NCI-H2196 treated with DMSO at 0.1 percent for 48 hours (cell line): Measurements from ENCODE around the gene TSPO2.
A peak's percentile ranks its signal among the peaks of the same experiment; 100 is the strongest.

Source experiments
- DNase-seq: peaks from one replicate; lab custom pipeline; 2025; ENCODE audit not compliant: unreplicated experiment; lab: John Stamatoyannopoulos, UW

The TSPO2 gene

GRCh38 chr6:41049955-41050354, 7.7 kb downstream of the TSPO2 start:
- no peak for DNase-seq

GRCh38 chr6:41050536-41050935, 8.3 kb downstream of the TSPO2 start:
- DNase-seq = no peak

GRCh38 chr6:41051873-41052272, 9.6 kb downstream of the TSPO2 start:
- DNase-seq = no peak

GRCh38 chr6:41053041-41053440, 10.8 kb downstream of the TSPO2 start, which contains the start of gene APOBEC2:
Gene APOBEC2, plus strand, starts transcription at chr6:41053202. Its CDS starts 146 bp downstream, at chr6:41053348.
- no peak for DNase-seq

- DNase-seq = no peak
Measured at GRCh38 chr6:41054511-41054910, 12.2 kb downstream of the TSPO2 start.

GRCh38 chr6:41055149-41055548, 12.9 kb downstream of the TSPO2 start:
- no peak for DNase-seq

GRCh38 chr6:41056768-41057490, 14.7 kb downstream of the TSPO2 start:
- DNase-seq = no peak

- no peak for DNase-seq
Measured at GRCh38 chr6:41058783-41059181, 16.5 kb downstream of the TSPO2 start.

- no peak for DNase-seq
Measured at GRCh38 chr6:41059556-41059955, 17.3 kb downstream of the TSPO2 start.

- no peak for DNase-seq
Measured at GRCh38 chr6:41061196-41061726, 19.0 kb downstream of the TSPO2 start.

GRCh38 chr6:41062056-41062455, 19.8 kb downstream of the TSPO2 start:
- no peak for DNase-seq

- DNase-seq = no peak
Measured at GRCh38 chr6:41063884-41064285, 21.6 kb downstream of the TSPO2 start.

GRCh38 chr6:41064841-41065240, 22.6 kb downstream of the TSPO2 start:
- DNase-seq = no peak

GRCh38 chr6:41065550-41066026, 23.3 kb downstream of the TSPO2 start:
- DNase-seq = no peak

GRCh38 chr6:41066867-41067304, 24.6 kb downstream of the TSPO2 start:
- DNase-seq = peak; percentile 60

GRCh38 chr6:41071501-41071922, 29.2 kb downstream of the TSPO2 start:
- no peak for DNase-seq

GRCh38 chr6:41071923-41072835, 29.9 kb downstream of the TSPO2 start, which contains the start of gene OARD1:
Gene OARD1, minus strand, starts transcription at chr6:41072356. Its CDS starts 722 bp downstream, at chr6:41071634.
- peak; percentile 99 for DNase-seq

- DNase-seq = no peak
Measured at GRCh38 chr6:41072836-41073202, 30.6 kb downstream of the TSPO2 start, which contains the start of gene NFYA. Gene NFYA, plus strand, starts transcription at chr6:41072974. Its CDS starts 6,116 bp downstream, at chr6:41079090.

GRCh38 chr6:41073203-41073967, 31.1 kb downstream of the TSPO2 start:
- peak; percentile 69 for DNase-seq

- DNase-seq = no peak
Measured at GRCh38 chr6:41073968-41074691, 31.9 kb downstream of the TSPO2 start.
